Raji (cell line): Measurements from ENCODE around the gene TTLL10.

Source experiments
- POLR2A ChIP-seq: IDR thresholded peaks from 2 replicates; pipeline ENCODE4 v1.6.1; 2011; ENCODE audit warnings: low read depth, low read length, control low read depth; ENCODE audit not compliant: insufficient read depth

The TTLL10 gene

DNA sequence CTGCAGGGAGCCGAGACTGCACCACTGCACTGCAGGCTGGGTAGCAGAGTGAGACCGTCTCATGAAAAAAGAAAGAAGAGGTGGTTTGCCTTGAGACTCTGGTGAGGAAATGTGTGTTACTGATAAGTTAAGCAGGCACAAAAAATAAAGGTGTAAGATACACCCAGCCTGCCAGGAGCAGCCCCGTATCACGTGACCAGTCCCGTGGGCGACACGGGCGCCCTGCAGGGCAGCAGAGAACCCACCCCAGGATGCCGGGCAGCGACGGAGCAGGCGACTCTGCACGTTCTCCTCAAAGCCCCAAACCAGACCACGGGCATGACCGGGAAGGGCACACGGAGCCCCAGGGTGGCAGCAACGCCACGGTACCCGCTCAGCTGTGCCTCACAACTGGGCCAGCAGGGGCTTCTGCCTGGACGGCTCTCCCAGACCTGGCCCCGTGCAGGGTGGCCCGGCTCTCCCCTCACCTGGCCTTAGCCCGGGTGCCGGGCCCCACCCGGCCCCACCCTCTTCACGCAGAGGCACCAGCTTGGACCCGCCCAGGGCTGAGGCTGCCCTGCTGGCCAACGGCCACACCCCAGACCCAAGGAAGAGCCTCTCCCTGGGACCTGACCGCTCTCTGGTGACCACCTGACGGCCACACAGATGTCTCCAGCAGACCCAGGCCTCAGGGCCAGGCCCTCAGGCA is 48.4 kb downstream of the TTLL10 start:
- TF ChIP-seq POLR2A: no peak

DNA sequence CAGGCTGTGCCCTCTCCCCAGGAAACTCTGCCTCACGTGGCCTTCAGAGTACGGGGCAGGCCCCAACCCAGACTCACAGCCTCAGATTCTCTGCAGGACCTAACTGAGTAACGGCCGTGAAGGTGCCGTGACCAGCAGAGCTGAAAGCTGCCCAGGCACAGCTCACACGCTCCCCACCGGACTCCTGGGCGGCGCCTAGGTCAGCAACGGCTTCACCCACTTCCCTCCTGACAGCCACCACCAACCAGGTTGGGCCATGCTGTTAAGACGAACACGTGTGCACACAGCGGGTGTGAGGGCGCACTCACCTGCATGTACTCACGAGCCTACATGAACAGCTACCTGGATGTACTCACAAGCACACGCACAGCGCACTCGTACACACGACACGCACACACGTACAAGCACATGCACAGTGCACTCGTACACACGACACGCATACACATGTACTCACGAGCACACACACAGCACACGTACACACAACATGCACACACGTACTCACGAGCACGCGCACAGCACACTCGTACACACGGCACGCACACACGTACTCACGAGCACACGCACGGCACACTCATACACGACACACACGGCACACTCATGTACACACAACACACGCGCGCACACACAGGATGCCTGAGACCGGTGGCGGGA is 49.0 kb downstream of the TTLL10 start:
- TF ChIP-seq POLR2A: no peak

DNA sequence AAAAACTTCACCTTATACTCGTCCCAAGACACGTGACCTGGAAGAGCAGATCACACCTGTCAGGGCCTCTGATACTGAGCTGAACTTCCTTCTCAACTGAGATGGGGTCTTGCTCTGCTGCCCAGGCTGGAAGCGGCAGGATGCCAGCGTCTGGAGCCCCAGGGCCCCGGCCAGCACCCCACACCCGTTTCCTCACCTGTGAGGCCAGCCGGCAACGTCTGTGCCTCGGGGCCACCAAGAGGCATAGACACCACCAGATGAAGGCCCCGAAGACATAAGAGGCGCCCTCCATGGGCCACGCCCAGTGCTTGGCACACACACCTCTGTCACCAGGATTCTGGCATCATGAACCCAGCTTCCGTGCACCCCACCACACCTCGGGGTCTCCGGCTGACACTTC is 49.6 kb downstream of the TTLL10 start:
- no peak for TF ChIP-seq POLR2A

DNA sequence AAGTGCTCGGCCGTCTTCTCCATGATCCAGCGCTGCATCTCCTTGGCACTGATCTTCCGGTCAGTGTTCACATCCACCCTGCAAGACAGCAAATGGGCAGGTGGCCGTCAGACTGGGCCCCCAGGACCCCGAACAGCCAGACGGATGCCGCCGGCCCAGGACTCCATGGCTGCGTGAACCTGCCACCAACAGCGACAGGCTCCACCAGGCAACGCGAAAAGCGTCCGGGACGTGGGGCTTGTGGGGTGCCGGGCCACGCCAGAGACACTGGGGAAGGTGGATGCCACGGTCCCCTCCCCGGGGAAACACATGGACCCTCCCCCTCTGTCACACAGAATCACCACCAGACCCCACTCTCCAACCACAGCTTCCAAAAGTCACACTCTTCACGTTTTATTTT is 50.2 kb downstream of the TTLL10 start:
- TF ChIP-seq POLR2A: no peak

DNA sequence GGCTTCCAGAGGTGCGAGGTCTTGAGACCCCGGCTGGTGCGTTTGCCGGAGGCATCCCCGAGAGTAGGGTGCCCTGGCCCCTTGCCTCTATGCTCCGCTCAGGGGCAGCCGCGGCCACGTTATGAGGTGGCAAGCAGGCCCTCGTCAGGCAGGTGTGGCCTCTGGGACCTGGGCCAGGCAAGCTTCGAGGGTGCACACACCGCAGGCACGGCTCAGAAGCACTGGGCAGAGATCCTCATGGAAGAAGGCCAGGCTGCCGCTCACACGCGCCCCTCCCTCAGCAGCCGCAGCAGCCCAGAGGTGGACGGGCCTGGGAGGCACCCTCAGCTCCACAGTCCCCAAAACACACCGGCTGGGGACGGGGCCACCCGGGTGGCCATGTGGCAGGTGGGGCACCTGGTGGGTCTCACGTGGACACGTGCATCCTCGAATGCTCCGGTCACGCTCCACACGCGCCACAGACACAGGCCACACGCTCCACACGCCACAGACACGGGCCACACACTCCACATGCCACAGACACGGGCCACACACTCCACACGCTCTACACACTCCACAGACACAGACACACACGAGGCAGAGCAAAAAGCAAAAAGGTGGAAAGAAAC is 51.7 kb downstream of the TTLL10 start:
- no peak for TF ChIP-seq POLR2A

GRCh38 chr1:1225913-1226312 is 52.2 kb downstream of the TTLL10 start:
- no peak for TF ChIP-seq POLR2A

GRCh38 chr1:1226566-1227362 is 53.1 kb downstream of the TTLL10 start:
- no peak for TF ChIP-seq POLR2A

- no peak for TF ChIP-seq POLR2A
Observed at GRCh38 chr1:1227386-1227785, 53.7 kb downstream of the TTLL10 start.

DNA sequence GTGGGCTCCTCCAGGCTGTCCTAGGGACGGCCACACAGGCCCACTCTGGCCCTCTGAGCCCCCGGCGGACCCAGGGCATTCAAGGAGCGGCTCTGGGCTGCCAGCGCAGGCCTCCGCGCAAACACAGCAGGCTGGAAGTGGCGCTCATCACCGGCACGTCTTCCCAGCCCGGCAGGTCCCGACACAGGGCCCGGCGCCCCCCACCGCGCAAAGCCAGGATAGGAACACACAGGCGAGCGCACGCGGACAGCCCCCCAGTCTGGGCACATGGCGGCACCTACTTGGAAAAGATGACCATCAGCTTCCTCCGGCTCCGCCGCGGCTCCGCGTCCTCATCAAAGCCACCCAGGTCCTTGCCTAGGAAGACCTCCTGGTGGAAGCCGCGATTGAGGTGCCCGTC is 54.5 kb downstream of the TTLL10 start:
- TF ChIP-seq POLR2A: no peak

DNA sequence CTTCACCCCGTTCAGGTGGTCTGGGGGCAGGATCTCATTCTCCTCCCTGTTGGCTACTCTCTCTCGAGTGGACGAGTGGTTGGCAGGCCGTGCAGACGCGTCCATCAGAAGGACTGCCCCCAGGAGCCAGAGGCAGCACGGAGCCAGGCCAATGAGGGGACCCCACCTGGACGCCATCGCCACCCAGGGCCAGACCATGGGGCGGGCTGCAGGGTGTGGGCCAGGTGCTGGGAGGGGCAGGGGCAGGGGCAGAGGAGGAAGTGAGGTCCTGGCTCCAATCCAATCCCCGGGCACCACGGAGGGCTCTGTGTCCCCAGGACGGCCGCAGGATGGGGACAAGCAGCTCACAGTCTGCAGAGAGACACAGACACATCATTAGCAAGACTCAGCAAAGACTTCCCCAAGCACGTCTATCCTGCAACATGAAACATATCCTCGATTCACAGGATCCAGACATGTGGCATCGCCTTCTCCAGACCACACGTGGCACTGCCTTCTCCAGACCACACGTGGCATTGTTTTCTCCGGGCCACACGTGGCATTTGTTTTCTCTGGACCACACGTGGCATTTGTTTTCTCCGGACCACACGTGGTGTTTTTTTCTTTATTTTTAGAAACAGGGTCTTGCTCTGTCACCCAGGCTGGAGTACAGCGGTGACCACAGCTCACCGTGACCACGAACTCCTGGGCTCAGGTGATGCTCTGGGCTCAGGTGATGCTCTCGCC is 55.1 kb downstream of the TTLL10 start:
- no peak for TF ChIP-seq POLR2A

- no peak for TF ChIP-seq POLR2A
Observed at GRCh38 chr1:1229770-1230169, 56.1 kb downstream of the TTLL10 start.

DNA sequence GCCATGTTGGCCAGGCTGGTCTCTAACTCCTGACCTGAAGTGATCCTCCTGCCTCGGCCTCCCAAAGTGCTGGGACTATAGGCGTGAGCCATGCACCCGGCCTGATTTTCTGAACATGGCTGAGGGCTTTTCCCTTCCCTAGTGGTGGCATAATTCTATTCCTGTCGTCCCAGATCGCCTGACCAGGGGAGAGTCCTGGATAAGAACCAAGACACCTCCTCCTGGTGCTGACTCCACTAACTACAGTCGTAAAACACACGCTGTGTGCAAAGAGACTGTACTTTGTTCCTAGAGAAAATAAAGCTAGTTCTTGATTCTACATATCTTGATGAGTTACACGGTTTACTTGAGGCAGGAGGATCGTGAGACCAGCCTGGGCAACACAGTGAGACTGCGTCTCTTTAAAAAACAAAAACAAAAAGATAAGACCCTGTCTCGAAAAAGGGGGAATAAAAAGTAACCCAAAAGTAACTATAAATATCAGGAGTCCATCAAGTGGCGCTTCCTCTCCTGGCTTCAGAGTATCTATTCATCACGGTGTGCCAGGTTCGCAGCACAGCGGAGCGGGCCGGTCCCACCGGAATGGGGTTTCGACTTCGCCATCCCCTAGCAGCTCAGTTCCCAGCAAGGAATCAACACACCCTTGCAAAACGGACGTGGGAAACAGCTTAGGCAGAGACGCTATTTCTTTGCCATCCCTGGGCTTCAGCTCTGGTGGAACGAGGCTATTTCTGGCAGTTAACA is 57.1 kb downstream of the TTLL10 start:
- no peak for TF ChIP-seq POLR2A

- peak; percentile 83 for TF ChIP-seq POLR2A
Observed at GRCh38 chr1:1231400-1232207, 57.9 kb downstream of the TTLL10 start, which contains the start of gene SDF4. TSS of gene SDF4 (minus strand) at chr1:1232001. CDS start at chr1:1228772, 3,229 bp downstream.

DNA sequence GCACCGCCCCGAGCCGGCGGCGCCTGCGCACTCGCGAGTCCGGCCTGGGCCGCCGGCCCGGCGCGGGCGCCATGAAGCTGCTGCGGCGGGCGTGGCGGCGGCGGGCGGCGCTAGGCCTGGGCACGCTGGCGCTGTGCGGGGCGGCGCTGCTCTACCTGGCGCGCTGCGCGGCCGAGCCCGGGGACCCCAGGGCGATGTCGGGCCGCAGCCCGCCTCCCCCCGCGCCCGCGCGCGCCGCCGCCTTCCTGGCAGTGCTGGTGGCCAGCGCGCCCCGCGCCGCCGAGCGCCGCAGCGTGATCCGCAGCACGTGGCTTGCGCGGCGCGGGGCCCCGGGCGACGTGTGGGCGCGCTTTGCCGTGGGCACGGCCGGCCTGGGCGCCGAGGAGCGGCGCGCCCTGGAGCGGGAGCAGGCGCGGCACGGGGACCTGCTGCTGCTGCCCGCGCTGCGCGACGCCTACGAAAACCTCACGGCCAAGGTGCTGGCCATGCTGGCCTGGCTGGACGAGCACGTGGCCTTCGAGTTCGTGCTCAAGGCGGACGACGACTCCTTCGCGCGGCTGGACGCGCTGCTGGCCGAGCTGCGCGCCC is 58.6 kb downstream of the TTLL10 start, which contains the start of gene B3GALT6:
B3GALT6 (plus strand) TSS at position 30 of the 588 bp plus-strand sequence; CDS start at position 72, 42 bp downstream.
- peak; percentile 70; the same call in 1 of the 2 replicates for TF ChIP-seq POLR2A
